ENCODE results near the gene DOCK3. TPM values are rescaled to one million over a fixed set of nuclear protein-coding genes. Genes with fewer than 3 reads are reported as not detected.

DOCK3 gene
- total and polyA plus RNA-seq, 10 of the 15 experiments (the other 5 are each of a cell fraction or from before 2014, with no cell fraction given), result 0.02 to 0.52 (median 0.04) TPM; not detected in 5

DNA sequence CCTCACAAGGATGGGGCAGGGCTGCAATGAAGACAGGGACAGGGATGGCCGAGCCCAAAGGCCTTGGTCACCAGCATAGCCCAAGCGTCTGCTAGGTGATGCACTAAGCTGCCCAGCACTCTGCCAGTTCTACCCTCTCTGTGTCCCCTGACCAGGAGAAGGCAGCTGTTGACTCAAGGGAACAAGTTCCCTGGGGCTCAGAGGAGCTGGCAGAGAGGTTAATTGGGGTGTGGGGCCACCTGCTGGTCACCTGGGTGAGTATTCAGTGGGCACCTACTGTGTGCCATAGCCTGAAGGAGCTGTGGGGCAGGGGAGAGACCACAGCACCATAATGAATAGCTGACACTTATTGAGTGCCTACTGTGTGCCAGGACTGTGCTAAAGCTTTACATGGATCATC, 22.0 kb upstream of the DOCK3 start:
- intact Hi-C loops (cut with micrococcal nuclease; ENCODE audit: unreplicated experiment), result loop anchor here (1.0 kb wide), 1 partner anchor 36 kb away; no protein-coding TSS in a partner anchor
- no peaks in the 10 kb centered on the region for H3K79me2 ChIP-seq (ENCODE audit: control insufficient read depth, insufficient read depth, low read length)
- FAIRE-seq (peak; percentile 69), ATAC-seq (peak; percentile 89), DNase-seq (ENCODE audit: low read depth, low spot score) (peak; percentile 5)
- H3K4me2 ChIP-seq (ENCODE audit: control insufficient read depth, insufficient read depth), result no peak overlapping the region
- no peaks in the 10 kb centered on the region; a peak in 1 of 4 replicates for H3K36me3 ChIP-seq (ENCODE audit: control insufficient read depth in 2 of 2, insufficient read depth in 2 of 2, low read length in 1 of 2)
- in situ Hi-C loops (cut with MboI), result no loop called here
- no peak overlapping the region for H3K9ac ChIP-seq (ENCODE audit: control insufficient read depth, insufficient read depth, low read length)
- no peak for TF ChIP-seq STAT3 (IDR thresholded peaks at IDR 0.05; ENCODE audit: low read depth, low read length)
- TF ChIP-seq RAD21 (IDR thresholded peaks at IDR 0.05; ENCODE audit: insufficient read depth, low read depth, low read length), result peak; percentile 71
- peak; percentile 66 for TF ChIP-seq SMC3 (IDR thresholded peaks at IDR 0.05; ENCODE audit: borderline replicate concordance, low read length)
- peak; percentile 57 to 61 (median 59) for TF ChIP-seq CTCF (IDR thresholded peaks at IDR 0.05 in 2 of 3, conservative IDR thresholded peaks at IDR 0.05 in 1 of 3; ENCODE audit: control insufficient read depth in 2 of 3, extremely low read depth in 1 of 3, insufficient read depth in 1 of 3, low read depth in 3 of 3, low read length in 3 of 3)
- peak; percentile 89 for TF ChIP-seq DPF2 (IDR thresholded peaks at IDR 0.05)
- no peak for TF ChIP-seq ZNF274 (IDR thresholded peaks at IDR 0.05; ENCODE audit: insufficient read depth, insufficient read length)
- TF ChIP-seq KAT2A (conservative IDR thresholded peaks at IDR 0.05; ENCODE audit: control insufficient read depth, low read depth, low read length), result no peak
- 30% methylated on average over 2 of the region's 2 CpGs for WGBS (ENCODE audit: insufficient coverage, insufficient replicate concordance, low lambda C conversion rate, missing lambda C conversion rate)
- RAD21 ChIA-PET (ENCODE audit: unreplicated experiment), result interaction anchor here (0.9 to 7.3 kb wide), 12 partner anchors 19 to 102 kb away, joined by 3 to 84 read pairs (median 5); partner anchors contain the start of genes CISH, HEMK1 and MAPKAPK3
- SMC1A ChIA-PET (ENCODE audit: uncharacterized antibody, unreplicated experiment), result interaction anchor here (1.0 to 8.0 kb wide), 14 partner anchors 12 to 718 kb away, joined by 3 to 81 read pairs (median 4); partner anchors contain the start of genes CISH and MAPKAPK3
- H3K27me3 ChIP-seq (replicated peaks in 1 of 2; ENCODE audit: control insufficient read depth in 2 of 2, insufficient read depth in 2 of 2, low read length in 1 of 2), result no peaks in the 10 kb centered on the region; a peak in 2 of 4 replicates
- H3K9me3 ChIP-seq (replicated peaks; ENCODE audit: control insufficient read depth, insufficient read depth, low read length), result no peaks in the 10 kb centered on the region
- no peak overlapping the region for H3K4me3 ChIP-seq
- no TSS peak for BruUV-seq (replicated peaks)
- no peaks in the 10 kb centered on the region for H3K4me1 ChIP-seq (ENCODE audit: control insufficient read depth, insufficient read depth, low read length)
- H3K27ac ChIP-seq (ENCODE audit: control insufficient read depth, insufficient read depth), result no peak overlapping the region
- POLR2A ChIA-PET, result interaction anchor here (1.0 kb wide), 1 partner anchor 25 kb away, joined by 3 read pairs; no protein-coding TSS in a partner anchor
- CTCF ChIA-PET, result interaction anchor here (0.5 to 10.8 kb wide), 23 partner anchors 8 to 782 kb away, joined by 3 to 250 read pairs (median 4); partner anchors contain the start of genes C3orf18, CISH, HEMK1 and MAPKAPK3
- no peak overlapping the region for H2AFZ ChIP-seq (ENCODE audit: control insufficient read depth, low read depth, low read length)
- no peaks in the 10 kb centered on the region for H4K20me1 ChIP-seq (ENCODE audit: control insufficient read depth, insufficient read depth)
